Colon (tissue), 2 donors: ENCODE measurements around the gene LDLRAP1.
"Not testable (repeated sequence)": the region's sequence is repeated elsewhere in the genome, so short reads cannot be mapped to it uniquely, and the experiment has no call there.

Source experiments
- FAIRE-seq: peaks from 2 replicates; lab custom pipeline; 2012; peaks lifted over from hg19 to GRCh38; lab: Jason Lieb, UNC
- donor health status: control.
- donor health status: control.

LDLRAP1 gene

GRCh38 chr1:25543425-25544242, at the start of gene LDLRAP1:
Gene LDLRAP1, plus strand, starts transcription at chr1:25543606. Its CDS starts 93 bp downstream, at chr1:25543699.
- FAIRE-seq, result no peak

- no peak for FAIRE-seq
Observed at GRCh38 chr1:25494952-25495351, 48.5 kb upstream of the LDLRAP1 start.

- FAIRE-seq, result no peak
Observed at GRCh38 chr1:25500694-25501093, 42.7 kb upstream of the LDLRAP1 start.

- FAIRE-seq, result no peak
Observed at GRCh38 chr1:25501235-25502058, 42.0 kb upstream of the LDLRAP1 start.

GRCh38 chr1:25502957-25503356, 40.4 kb upstream of the LDLRAP1 start:
- FAIRE-seq, result no peak

GRCh38 chr1:25503551-25504426, 39.6 kb upstream of the LDLRAP1 start:
- no peak for FAIRE-seq

GRCh38 chr1:25504706-25505595, 38.5 kb upstream of the LDLRAP1 start:
- no peak for FAIRE-seq

- no peak for FAIRE-seq
Observed at GRCh38 chr1:25505656-25506385, 37.6 kb upstream of the LDLRAP1 start.

- FAIRE-seq, result not testable (repeated sequence)
Observed at GRCh38 chr1:25506566-25507463, 36.6 kb upstream of the LDLRAP1 start.

- no peak for FAIRE-seq
Observed at GRCh38 chr1:25513666-25514065, 29.7 kb upstream of the LDLRAP1 start.

- FAIRE-seq, result no peak
Observed at GRCh38 chr1:25515033-25515432, 28.4 kb upstream of the LDLRAP1 start.

GRCh38 chr1:25516686-25517085, 26.7 kb upstream of the LDLRAP1 start:
- no peak for FAIRE-seq

- no peak for FAIRE-seq
Observed at GRCh38 chr1:25517476-25518394, 25.7 kb upstream of the LDLRAP1 start.

- FAIRE-seq, result no peak
Observed at GRCh38 chr1:25519624-25520023, 23.8 kb upstream of the LDLRAP1 start.

GRCh38 chr1:25520446-25521061, 22.9 kb upstream of the LDLRAP1 start:
- no peak for FAIRE-seq

GRCh38 chr1:25522031-25522655, 21.3 kb upstream of the LDLRAP1 start:
- FAIRE-seq, result no peak

- FAIRE-seq, result no peak
Observed at GRCh38 chr1:25523542-25523941, 19.9 kb upstream of the LDLRAP1 start.
